Uterus (tissue), 4 donors: ENCODE measurements around the gene ENKUR. TPM values are rescaled to one million over a fixed set of nuclear protein-coding genes. Genes with fewer than 3 reads are reported as not detected.

ENCODE experiments used
- DNase-seq, 2 donors: peaks; one replicate each; pipeline ENCODE4 v3.0.0-alpha.2; 2019 to 2020
- H3K27ac ChIP-seq, 2 donors: fragments of 200-600 bp; sonication (generic); 1 replicate in 1 of 2; 2 replicates in 1 of 2; pipeline ENCODE4 v1.5.1; 2016 to 2018
- H3K27me3 ChIP-seq, 2 donors: fragments of 200-600 bp; sonication (generic); one replicate each; pipeline ENCODE4 v1.5.1; 2018 to 2019; ENCODE audit warnings: control low read depth in 1 of 2
- H3K36me3 ChIP-seq, 2 donors: fragments of 200-600 bp; sonication (generic); one replicate each; pipeline ENCODE4 v1.5.1; 2019; ENCODE audit warnings: control low read depth in 1 of 2
- H3K4me1 ChIP-seq, 2 donors: fragments of 200-600 bp; sonication (generic); one replicate each; pipeline ENCODE4 v1.5.1; 2018 to 2019; ENCODE audit warnings: control low read depth in 1 of 2
- H3K4me3 ChIP-seq, 2 donors: fragments of 200-600 bp; sonication (generic); 1 replicate in 1 of 2; 2 replicates in 1 of 2; pipeline ENCODE4 v1.5.1; 2018 to 2019; ENCODE audit warnings: mild to moderate bottlenecking in 1 of 2
- H3K9me3 ChIP-seq, 2 donors: fragments of 200-600 bp; sonication (generic); one replicate each; pipeline ENCODE4 v1.5.1; 2019; ENCODE audit warnings: control low read depth in 1 of 2
- CTCF ChIP-seq, 4 experiments: fragments of 200-600 bp in 2 of 4; fragments of 450-650 bp in 2 of 4; sonication (generic) in 2 of 4; IDR thresholded peaks; one replicate each; pipeline ENCODE4 v1.5.1; 2016 to 2019; ENCODE audit warnings: antibody characterized with exemption in 4 of 4, mild to moderate bottlenecking in 2 of 4, moderate library complexity in 1 of 4
- POLR2A ChIP-seq, 2 donors: fragments of 450-650 bp; IDR thresholded peaks; one replicate each; pipeline ENCODE4 v1.6.1; 2016; ENCODE audit warnings: antibody characterized with exemption in 2 of 2, mild to moderate bottlenecking in 1 of 2, moderate library complexity in 1 of 2
- intact Hi-C: fragments of 100-400 bp; cut with DNase I; formaldehyde crosslinking; loops from one replicate; pipeline ENCODE4 v1.15.1; 2023; ENCODE audit warnings: low total_unique reads
- total RNA-seq, 4 donors: library from RNA; depleted of rRNA in 3 of 4; stranded (reverse); fragments of >200 nt in 3 of 4; gene quantifications; one replicate each; pipeline versions ENCODE4 v1.1.0 to v1.2.4, GENCODE V29; 2014 to 2023
- donor health status: DM: yes; HTN: yes; CAD: no.

Gene ENKUR
- total RNA-seq, 4 donors from 2014 or later, result 0.73 to 10.0 (median 2.3) TPM; not detected in 1

- DNase-seq, result no peak
- intact Hi-C loops, result no loop called here
- H3K4me1 ChIP-seq, result no peaks in the 10 kb centered on the region
- H3K27ac ChIP-seq, result no peak overlapping the region
- H3K9me3 ChIP-seq, result no peaks in the 10 kb centered on the region
- H3K4me3 ChIP-seq, result no peak overlapping the region
- no peaks in the 10 kb centered on the region for H3K36me3 ChIP-seq
- TF ChIP-seq CTCF (IDR thresholded peaks at IDR 0.05) (peak; percentile 17 to 45 (median 28)), POLR2A (IDR thresholded peaks at IDR 0.05) (no peak)
- no peaks in the 10 kb centered on the region for H3K27me3 ChIP-seq
Observed at GRCh38 chr10:24989867-24990266, 26.1 kb downstream of the ENKUR start.

GRCh38 chr10:24988831-24989640 is 26.9 kb downstream of the ENKUR start:
- intact Hi-C loops, result no loop called here
- H3K4me3 ChIP-seq, result no peak overlapping the region

DNA sequence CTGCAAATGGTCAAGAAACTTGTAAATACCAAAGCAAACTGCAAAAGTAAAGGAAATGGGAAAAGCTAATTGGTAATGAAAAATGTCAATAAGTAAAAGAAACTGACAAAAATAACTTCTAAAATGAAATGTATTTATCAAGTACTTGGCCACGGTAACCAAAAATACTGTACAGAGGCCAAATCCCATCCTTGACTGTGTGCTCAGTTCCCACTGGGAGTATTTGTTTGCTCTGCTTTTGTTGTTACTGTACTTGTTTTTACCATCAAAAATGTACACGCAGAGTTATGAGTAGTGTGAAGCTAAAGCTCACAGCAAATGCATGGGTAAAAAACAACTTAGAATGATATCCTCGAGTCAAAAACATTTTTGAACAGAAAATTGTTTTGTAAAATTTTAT is 31.1 kb downstream of the ENKUR start:
- TF ChIP-seq POLR2A (IDR thresholded peaks at IDR 0.05) (no peak), CTCF (IDR thresholded peaks at IDR 0.05) (no peak)
- intact Hi-C loops, result no loop called here
- Histone ChIP-seq H3K36me3 (no peaks in the 10 kb centered on the region), H3K9me3 (no peaks in the 10 kb centered on the region), H3K27ac (no peak overlapping the region), H3K4me1 (no peaks in the 10 kb centered on the region), H3K4me3 (no peak overlapping the region), H3K27me3 (no peaks in the 10 kb centered on the region)
- DNase-seq, result no peak

More at GRCh38 chr10:24988831-24989640, 26.9 kb downstream of the ENKUR start:
- TF ChIP-seq CTCF (IDR thresholded peaks at IDR 0.05) (no peak), POLR2A (IDR thresholded peaks at IDR 0.05) (no peak)
- H3K36me3 ChIP-seq, result no peaks in the 10 kb centered on the region
- H3K27me3 ChIP-seq, result no peaks in the 10 kb centered on the region
- no peak for DNase-seq
- H3K27ac ChIP-seq, result no peak overlapping the region
- H3K4me1 ChIP-seq, result no peaks in the 10 kb centered on the region
- H3K9me3 ChIP-seq, result no peaks in the 10 kb centered on the region

GRCh38 chr10:24983946-24984345 is 32.0 kb downstream of the ENKUR start:
- Histone ChIP-seq H3K27me3 (no peaks in the 10 kb centered on the region), H3K36me3 (no peaks in the 10 kb centered on the region), H3K4me1 (no peaks in the 10 kb centered on the region), H3K4me3 (no peak overlapping the region), H3K27ac (no peak overlapping the region), H3K9me3 (no peaks in the 10 kb centered on the region)
- TF ChIP-seq POLR2A (IDR thresholded peaks at IDR 0.05) (no peak), CTCF (IDR thresholded peaks at IDR 0.05) (no peak)
- DNase-seq, result no peak
- intact Hi-C loops, result no loop called here

DNA sequence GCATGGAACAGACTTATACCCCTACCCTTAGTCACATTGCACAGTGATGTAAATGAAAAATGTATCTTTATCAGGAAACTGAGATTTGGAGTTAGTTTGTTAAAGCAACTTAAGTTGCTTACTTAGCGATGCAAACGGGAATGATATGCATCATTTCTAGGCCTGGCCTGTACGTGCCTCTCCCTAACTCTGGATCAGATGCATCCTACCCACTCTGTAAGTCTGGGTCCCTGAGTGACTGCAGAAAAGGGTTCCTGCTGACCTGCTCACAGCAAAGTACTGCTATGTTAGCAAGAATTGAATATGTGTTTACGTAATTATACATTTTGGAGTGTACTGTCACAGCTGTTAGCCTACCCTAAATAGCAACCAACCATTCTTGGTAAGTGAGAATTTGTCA is 32.8 kb downstream of the ENKUR start:
- Histone ChIP-seq H3K27me3 (no peaks in the 10 kb centered on the region), H3K9me3 (no peaks in the 10 kb centered on the region), H3K36me3 (no peaks in the 10 kb centered on the region), H3K27ac (no peak overlapping the region), H3K4me3 (no peak overlapping the region), H3K4me1 (peaks cover 0 to 1% of the 10 kb centered on the region in 2 donors)
- intact Hi-C loops, result no loop called here
- TF ChIP-seq POLR2A (IDR thresholded peaks at IDR 0.05) (no peak), CTCF (IDR thresholded peaks at IDR 0.05) (no peak)
- DNase-seq, result no peak
